ENCODE data around the gene PAK4.
"Not testable (repeated sequence)": the region's sequence is repeated elsewhere in the genome, so short reads cannot be mapped to it uniquely, and the experiment has no call there.

Gene PAK4

DNA sequence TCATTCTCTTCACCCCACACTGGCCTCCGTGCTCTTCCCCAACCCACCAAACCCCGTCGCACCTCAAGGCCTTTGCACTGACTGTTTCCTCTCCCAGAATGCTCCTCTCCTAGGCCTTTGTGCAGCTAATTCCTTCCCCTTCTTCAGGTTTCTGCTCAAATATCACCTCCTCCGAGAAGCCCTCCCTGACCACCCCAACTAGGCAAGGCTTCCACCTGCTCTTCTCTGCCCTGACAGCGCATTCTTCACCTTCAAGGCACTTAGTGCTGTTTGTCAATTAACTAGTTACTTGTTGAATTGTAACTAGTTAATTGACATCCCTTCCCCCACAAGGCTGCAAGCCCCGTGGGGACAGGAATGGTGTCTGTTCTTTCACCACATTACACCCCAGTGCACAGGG, 63.4 kb downstream of the PAK4 start:
- DNase-seq, result no peak

DNA sequence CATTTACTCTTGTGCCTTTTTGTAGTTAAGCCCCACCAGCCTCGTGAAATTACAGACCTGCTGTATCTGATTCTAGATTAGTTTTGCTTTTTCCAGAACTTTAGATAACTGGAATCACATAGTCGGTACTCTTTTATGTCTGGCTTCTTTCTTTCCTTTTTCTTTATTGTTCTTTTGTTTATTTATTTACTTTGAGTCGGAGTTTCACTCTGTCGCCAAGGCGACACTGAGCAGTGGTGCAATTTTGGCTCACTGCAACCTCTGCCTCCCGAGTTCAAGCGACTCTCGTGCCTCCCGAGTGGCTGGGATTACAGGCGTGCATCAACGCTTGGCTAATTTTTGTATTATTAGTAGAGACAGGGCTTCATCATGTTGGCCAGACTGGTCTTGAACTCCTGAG, 65.2 kb downstream of the PAK4 start:
- no peak for DNase-seq

DNA sequence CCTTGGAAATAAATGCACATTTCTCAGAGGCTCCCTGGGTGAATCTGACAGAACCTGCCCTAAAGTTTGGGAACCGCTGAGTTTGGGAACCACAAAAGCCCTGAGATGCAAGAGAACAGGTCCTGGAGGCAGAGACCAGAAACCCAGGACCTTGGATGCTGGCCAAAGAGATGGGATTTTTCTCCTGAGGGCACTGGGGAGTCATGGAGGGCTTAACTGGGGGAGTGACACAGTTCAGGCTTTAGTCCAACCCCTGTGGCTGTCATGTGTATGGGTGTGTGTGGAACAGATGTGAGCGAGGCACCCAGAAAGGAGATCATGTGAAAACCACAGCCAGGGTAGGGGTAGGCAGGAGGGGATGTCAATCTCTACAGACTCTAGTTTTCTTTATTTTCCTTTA, 67.3 kb downstream of the PAK4 start:
- no peak for DNase-seq

DNA sequence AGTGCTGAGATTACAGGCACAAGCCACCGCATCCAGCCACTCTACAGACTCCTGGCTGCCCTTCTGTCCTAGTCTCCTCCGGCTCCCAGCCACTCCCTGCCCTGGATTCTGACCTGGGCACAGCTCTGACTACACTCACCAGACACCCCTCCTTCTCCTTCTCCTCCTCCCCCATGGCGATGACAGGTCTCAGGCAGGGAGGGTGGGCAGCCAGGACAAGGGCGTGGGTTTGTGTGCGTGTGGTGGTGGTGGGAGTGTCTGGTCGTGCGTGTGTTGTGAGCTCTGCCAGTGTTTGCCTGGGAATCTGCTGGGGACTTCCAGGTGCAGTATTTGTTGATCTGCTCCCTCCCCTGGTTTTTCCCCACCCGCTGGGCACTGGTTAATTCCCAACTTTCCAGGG, 68.2 kb downstream of the PAK4 start:
- DNase-seq, result no peak

DNA sequence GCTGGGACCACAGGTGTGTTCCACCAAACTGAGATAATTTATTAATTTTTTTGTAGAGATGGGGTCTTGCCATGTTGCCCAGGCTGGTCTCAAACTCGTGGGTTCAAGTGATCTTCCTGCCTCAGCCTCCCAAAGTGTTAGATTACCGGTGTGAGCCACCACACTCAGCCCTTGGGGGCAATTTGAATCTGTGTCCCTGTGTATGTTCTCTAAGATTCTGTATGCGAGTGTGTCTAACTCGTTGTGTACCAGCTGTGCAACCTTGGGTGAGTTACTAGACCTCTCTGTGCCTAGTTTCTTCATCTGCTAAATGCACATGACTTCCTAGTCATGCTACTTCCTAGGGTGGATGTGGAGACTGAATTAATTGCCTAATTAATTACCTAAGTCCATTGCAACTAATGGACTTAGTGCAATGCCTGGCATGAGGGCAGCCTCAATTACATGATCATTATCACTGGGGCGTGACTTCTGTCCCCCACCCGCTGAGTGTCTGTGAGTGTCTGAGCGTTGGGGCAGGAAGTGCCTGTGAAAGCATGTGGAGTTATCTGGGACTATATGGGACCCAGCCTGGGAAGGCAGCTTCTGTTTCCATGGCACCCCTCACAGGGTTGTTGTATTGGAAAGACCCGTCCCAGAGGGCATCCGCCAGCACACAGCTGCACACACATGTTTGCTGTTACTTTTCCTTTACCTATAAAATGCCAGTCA, 69.4 kb downstream of the PAK4 start:
- no peak for DNase-seq

DNA sequence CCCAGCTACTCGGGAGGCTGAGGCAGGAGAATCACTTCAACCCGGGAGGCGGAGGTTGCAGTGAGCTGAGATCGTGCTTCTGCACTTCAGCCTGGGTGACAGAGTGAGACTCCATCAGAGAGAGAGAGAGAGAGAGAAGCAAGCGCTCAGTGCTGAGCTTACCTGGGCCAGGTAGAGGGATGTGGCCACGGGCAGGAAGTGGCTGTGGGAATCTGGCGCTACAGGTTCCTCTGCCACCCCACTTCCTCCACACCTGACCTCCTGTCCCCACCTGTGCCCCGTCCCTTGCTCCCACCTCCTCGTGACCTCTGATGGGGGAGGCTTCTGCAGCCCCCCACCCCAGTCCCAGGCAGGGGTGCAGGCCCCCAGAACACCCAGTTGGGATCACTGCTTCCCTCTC, 70.2 kb downstream of the PAK4 start:
- DNase-seq, result no peak

DNA sequence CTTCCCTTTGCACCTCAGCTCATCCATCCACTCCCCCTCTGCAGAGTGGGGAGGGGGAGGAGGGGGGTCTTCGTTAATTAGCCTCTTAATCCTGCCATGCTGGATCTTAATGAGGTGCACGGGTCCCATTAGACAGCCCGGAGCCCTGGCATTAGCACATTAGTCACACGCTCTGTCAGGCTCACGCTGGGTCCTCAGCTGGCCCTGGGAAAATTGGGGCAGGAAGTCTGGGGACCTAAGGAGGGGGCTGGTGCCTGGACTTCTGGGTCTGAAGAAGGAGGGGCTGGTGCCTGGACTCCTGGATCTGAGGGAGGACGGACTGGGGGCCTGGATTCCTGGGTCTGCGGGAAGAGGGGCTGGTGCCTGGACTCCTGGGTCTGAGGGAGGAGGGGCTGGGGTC, 70.7 kb downstream of the PAK4 start:
- DNase-seq, result no peak

DNA sequence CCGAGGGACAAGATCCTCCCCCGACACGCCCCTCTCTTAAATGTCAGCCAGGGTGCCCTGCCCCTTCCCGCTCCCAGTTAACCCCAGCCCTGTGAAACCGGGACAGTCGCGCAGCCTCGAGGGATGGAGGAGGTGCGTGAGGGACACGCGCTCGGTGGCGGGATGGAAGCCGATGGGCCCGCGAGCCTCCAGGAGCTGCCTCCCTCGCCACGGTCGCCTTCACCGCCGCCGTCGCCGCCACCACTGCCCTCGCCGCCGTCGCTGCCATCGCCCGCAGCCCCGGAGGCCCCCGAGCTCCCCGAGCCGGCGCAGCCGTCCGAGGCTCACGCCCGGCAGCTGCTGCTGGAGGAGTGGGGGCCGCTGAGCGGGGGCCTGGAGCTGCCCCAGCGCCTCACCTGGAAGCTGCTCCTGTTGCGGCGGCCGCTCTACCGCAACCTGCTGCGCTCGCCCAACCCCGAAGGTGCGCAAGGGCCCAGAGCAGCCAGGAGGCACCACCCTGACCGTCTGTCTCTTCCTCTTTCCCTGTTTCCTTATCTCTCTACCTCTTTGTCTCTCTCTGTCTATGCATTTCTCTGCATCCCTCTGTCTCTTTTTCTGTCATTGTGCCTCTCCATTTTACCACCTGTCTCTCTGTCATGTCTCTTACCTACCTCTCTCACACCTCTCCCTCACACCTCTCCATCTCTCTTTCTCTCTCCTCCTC, 71.4 kb downstream of the PAK4 start, which contains the start of gene NCCRP1:
TSS of gene NCCRP1 (plus strand) at position 105 of the 703 bp plus-strand sequence. CDS start at position 124, 19 bp downstream.
- no peak for DNase-seq

DNA sequence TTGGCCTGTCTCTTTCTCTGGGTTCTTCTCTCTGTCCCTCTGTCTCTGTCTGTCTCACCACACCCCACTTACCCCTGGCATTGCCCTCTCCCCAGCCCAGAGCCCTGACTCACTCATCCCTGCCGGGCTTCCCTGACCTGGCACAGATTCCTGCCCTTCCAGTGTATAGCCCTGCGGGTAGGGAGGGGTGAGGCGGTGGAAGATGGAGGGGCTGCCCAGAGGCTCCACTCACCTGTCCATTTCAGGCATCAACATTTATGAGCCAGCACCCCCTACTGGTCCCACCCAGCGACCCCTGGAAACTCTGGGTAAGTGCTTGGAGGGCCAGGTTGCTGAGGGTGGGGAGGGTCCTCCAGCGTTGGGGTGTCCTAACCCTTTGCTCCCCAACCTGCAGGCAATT, 72.2 kb downstream of the PAK4 start:
- no peak for DNase-seq

DNA sequence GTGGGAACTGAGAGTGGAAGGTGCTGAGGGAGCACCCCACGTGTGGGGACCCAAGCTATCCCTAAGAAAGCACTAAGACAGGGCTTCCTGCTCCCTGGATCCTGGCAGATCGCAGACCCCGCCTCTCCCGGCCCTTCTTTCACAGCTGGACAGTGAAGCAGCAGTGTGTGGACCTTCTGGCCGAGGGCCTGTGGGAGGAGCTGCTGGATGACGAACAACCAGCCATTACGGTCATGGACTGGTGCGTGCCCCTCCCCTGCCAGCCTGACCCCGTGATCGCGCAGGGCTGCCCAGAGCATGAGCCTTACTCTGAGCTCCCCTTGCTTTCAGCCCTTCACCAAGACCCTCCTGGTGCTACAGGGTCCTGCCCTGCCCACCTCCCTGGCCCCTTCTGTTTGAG, 73.4 kb downstream of the PAK4 start:
- DNase-seq, result no peak

DNA sequence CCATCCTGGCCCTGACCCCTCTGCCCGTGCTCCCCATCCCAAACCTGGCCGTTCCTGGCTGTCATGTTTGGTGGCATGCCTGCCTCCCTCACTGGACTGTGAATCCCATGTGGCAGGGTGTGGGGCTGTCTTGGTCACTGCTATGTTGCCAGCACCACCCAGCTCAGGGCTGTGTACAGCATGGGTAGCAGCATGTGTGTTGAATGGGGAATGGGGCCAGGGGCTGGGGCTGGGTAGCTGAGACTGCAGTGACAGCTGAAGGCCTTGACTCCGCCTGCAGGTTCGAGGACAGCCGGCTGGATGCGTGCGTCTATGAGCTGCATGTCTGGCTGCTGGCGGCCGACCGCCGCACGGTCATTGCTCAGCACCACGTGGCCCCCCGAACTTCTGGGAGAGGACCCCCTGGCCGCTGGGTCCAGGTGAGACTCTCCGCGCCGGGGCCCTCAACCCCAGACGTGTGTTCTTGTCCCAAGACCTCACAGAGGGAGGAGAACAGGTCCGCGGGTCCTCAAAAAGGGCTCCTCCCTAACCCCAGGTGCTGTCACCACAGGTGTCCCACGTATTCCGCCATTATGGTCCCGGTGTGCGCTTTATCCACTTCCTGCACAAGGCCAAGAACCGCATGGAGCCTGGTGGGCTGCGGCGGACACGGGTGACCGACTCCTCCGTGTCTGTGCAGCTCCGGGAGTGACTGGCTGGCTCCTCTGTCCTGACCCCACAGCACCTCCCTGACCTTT, 74.6 kb downstream of the PAK4 start:
- no peak for DNase-seq

DNA sequence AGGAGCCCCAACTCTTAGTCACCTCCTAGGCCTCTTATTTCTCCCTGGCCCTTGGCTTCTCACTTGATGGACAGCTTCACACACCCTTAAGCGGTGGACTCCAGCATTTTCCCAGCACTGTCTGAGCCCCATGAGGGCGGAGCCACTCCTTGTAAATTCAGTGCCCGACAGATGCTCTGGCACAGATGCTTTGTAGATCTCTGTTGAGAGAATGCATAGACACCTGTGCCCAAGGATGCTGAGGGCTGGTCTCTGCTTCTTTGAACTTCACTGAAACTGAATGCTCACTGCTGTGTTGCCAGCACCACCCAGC, 75.2 kb downstream of the PAK4 start:
- DNase-seq, result no peak

DNA sequence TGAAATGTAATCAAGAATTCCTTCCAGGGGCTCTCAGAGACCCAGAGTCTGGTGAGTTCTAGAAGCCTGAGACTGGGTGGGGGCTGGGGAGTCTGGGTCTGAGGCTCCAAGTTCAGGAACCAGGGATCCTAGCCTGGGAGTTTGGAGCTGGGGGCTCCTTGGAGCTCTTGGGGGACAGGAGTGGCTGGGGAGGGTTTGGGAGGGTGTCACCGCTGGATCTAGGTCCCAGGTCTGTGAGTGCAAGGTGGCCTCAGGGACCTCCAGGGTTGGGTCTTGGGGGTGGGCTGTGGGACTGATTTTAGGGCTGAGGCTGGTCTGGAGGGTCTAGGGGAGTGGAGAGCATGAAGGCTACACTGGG, 77.4 kb downstream of the PAK4 start:
- no peak for DNase-seq

DNA sequence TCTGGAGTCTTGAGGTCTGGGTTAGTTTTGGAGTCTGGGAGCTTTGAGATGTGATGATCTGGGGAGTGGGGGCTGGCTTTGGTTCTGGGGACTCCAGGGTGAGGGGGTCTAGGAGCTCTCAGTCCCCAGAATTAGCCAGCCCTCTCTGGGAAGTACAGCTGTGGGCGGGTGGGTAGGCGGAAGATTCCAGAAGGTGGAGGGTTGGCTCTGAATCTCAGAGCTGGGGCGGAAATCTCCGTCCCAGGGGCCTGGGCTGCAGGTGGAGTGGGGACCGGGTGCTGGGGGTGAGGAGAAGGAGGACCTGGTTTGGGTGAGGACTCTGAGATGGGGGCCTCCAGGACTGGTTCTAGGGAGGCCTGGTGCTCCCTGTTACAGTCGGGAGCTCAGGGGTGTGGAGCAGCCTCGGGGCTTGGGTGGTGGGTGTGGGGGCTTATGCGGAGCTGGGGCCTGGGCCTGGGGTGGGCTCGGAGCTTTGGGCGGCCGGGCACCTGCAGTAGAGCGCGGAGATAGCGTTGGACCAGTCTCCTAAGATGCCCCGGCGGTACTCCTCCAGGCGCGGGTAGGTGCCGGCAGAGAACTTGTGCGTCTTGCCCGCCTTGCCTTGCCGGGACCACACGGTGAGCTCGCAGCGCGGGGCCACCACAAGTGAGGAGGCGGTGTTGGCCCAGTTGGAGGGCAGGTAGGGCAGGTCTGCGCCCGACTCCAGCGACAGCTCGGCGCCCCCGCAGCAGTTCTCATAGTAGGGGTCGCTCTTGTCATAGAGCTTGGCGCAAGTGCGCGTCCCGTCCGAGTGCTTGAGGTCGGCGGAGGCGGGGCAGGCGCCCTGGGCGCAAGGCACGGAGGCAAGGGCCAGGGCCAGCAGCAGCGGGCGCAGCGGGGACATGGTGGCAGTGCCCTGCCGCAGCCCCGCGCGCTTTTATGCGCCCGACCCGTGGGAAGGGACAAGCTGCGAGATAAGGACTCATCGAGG, 78.1 kb downstream of the PAK4 start, which contains the start of gene SYCN:
TSS of gene SYCN (minus strand) at position 892 of the 970 bp plus-strand sequence. CDS start at position 883, 9 bp downstream.
- no peak for DNase-seq

DNA sequence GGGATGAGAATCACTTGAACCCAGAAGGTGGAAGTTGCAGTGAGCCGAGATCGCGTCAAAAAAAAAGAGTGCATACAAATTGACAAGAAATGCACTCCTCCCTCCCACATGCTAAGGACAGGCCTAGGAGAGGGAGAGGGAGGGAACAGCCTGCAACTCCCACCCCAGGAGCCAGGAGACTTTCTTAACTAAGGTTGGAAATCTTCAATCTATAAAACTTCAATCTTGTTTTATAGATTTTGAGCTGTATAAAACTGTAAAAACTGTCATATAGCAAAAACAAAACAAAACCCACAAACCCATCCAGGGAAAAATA, 79.8 kb downstream of the PAK4 start:
- no peak for DNase-seq

DNA sequence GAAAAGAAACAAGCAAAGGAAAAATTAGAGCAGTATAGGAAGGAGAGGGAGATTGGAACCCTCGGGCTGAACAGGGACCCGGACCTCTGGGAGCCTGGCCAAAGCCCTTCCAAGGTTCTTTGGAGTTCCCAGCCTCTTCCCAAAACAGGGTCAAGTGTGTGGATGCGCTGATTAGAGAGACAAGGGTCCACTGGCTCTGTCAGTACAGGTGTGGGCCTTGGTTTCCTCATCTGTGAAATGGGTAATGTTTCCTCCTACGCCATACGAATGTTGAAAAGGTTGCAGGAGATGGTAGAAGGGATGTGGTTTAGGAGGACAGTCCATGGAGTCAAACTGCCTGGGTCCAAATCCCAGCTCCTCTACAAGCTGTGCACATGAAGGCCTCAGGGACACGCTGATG, 80.5 kb downstream of the PAK4 start:
- no peak for DNase-seq

DNA sequence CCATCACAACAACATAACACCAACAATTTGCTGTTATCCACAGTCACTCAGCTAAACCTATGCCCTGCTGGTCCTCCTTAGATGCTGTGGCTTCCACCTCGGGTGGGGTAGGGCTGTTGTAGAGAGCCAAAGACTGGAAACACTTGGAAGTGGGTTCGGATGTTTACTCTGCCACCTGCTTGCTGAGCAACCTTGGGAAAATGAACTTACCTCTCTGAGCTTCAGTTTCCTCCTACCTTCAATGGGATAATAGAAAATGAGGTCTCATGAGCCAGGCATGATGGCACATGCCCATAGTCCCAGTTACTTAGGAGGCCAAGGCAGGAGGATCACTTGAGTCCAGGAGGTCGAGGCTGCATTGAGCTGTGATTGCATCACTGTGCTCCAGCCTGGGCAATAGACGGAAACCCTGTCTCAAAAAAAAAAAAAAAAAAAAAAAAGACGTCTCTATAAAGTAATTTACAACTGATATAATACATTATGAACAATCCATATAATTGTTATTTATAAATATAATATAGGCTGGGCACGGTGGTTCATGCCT, 81.8 kb downstream of the PAK4 start:
- no peak for DNase-seq

DNA sequence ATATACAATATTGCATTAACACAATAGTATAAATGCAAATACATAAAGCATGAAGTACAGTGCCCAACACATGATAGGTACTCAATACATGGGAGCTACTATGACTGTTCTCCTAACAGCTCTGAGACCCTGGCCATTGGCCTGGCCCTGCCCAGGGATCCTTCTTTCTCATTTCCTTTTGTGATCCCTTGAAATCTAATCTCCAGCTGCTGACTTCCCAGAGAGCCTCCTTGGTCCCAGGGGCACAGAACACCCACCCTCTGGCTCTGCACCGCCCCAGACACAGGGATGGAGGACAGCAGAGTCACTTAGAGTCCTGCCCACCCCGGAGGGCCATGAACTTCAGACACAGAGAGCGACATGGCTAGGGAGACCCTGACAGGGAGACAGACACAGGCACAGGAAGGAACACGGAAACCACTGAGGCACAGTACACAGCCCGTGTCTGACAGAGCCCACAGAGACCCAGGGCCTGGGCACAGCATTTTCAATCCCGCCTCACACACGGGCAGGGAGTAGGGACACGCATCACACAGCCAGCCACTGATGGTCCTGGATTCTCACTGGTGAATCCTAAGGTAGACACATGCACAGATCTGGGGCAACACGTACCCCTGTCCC, 82.7 kb downstream of the PAK4 start:
- no peak for DNase-seq

DNA sequence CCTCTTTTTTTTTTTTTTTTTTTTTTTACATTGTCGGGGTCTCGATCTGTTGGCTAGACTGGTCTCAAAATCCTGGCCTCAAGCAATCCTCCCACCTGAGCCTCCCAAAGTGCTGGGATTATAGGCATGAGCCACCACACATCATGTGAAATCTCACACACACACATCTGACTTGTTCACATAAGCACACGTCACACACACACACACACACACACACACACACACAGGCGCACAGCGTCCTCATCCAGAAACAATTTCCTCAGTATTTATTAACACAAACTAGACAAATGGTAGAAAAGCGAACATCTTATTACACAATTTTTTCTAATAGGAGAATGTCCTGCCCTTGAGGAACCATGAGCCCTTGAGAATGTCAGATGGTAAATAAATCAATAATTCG, 83.6 kb downstream of the PAK4 start:
- no peak for DNase-seq

DNA sequence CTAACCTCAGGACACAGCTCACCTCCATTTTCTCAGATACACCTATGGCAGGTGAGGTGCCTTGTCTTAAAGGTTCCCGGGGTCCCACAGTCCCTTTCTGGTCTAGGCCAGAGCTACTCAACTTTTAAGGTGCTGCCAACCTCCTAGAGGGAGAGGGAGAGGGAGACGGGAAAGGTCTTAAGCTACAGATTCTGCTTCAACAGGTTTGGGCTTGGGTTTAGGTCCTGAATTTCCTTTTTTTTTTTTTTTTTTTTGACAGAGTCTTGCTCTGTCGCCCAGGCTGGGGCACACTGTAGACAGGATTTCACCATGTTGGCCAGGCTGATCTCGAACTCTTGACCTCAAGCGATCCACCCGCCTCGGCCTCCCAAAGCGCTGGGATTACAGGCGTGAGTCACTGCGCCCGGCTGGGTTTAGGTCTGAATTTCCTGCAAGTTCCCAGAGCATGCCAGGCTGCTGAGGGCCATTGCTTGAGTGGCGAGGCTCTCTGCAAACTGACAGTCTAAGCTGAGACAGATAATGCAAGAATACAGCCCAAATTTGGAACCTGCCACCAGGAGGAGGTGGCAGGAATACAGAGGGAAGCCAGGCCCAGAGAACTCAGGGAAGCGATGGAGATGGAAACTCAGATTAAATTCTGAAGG, 86.3 kb downstream of the PAK4 start:
- no peak for DNase-seq

DNA sequence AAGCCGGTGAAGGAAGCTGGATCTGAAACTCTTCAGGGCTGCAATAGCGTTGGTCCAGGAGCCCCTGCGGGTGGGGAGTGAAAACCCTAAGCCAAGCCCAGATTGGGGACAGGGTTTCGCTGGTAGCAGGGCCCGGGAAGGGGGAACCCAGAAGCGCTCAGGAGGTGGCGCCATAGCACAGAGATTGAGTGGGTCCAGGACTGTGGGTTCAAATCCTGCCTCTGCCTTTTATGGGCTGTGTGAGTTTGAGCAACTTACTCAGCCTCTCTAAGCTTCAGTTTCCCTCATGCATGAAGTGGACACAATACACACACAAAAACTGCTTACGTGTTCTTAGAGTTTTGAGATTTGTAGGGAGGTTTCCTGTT, 86.8 kb downstream of the PAK4 start:
- no peak for DNase-seq

DNA sequence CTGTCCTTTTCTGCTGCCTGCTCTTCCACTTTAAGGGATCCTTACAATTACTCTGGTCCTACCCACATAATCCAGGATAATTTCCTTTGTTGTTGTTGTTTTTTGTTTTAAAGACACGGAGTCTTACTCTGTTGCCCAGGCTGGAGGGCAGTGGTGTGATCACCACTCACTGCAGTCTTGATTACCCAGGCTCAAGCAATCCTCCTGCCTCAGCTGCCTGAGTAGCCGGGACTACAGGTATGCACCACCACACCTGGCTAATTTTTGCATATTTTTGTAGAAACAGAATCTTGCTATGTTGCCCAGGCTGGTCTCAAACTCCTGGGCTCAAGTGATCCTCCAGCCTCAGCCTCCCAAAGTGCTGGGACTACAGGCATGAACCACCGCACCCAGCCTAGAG, 89.7 kb downstream of the PAK4 start:
- DNase-seq, result not testable (repeated sequence)
